ENCODE data around the gene CIC.

CIC gene

GRCh38 chr19:42228641-42229040 is 40.4 kb upstream of the CIC start:
- no peak overlapping the region for H3K4me3 ChIP-seq (ENCODE audit: control insufficient read depth, low read depth, low read length)
- TF ChIP-seq CTCF (IDR thresholded peaks at IDR 0.05; ENCODE audit: control insufficient read depth, insufficient read depth, low read depth, low read length, missing control alignments), result no peak
- no peak for DNase-seq (ENCODE audit: low read depth)

- no peak overlapping the region for H3K4me3 ChIP-seq (ENCODE audit: control insufficient read depth, low read depth, low read length)
- no peak for DNase-seq (ENCODE audit: low read depth)
- TF ChIP-seq CTCF (IDR thresholded peaks at IDR 0.05; ENCODE audit: control insufficient read depth, insufficient read depth, low read depth, low read length, missing control alignments), result no peak
Observed at GRCh38 chr19:42229301-42229854, 39.7 kb upstream of the CIC start.

DNA sequence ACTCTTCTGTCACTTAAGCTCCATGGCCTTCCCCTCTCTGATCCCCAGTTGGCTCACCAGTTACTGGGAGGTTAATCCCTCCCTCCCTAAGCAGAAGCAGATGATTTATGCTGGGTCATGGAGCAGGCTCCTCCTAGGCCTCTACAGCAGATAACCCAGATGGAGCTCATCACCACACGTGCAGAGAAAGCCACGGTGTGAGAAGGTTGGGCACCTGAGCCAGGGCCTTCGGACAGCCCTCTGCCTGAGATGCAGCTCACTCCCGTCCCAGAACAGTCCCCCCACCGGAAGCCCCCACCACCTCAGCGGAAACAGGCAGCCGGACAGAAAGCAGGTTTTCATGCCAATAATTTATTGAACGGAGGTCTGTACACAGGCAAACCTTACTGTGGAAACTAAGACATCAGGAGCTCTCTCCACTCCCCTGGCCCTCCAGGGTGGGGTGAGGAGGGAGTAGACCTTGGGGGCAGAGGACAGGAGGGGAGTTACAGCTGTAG is 39.1 kb upstream of the CIC start:
- DNase-seq (ENCODE audit: low read depth), result no peak
- no peak overlapping the region for H3K4me3 ChIP-seq (ENCODE audit: control insufficient read depth, low read depth, low read length)
- TF ChIP-seq CTCF (IDR thresholded peaks at IDR 0.05; ENCODE audit: control insufficient read depth, insufficient read depth, low read depth, low read length, missing control alignments), result no peak

DNA sequence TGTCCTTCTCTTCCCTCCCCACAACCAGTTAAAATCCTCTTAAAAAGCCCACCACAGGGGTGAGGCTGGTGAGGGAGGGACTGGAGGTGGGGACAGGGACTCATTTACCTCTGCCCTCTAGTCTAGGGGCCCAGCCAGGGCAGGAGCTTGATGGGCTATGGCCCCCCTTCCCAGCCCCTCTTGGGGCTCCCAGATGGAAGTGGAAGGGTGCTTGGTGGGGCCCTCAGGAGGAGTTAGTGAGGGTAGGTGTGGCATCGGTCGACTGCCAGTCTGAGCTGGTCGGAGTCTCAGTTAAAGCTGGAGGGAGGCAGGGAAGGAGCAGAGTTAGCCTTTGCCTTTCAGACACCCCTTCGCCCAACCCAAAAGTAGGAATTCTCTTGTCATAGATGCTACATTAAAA is 38.5 kb upstream of the CIC start:
- DNase-seq (ENCODE audit: low read depth), result no peak
- no peak for TF ChIP-seq CTCF (IDR thresholded peaks at IDR 0.05; ENCODE audit: control insufficient read depth, insufficient read depth, low read depth, low read length, missing control alignments)
- H3K4me3 ChIP-seq (ENCODE audit: control insufficient read depth, low read depth, low read length), result no peak overlapping the region

DNA sequence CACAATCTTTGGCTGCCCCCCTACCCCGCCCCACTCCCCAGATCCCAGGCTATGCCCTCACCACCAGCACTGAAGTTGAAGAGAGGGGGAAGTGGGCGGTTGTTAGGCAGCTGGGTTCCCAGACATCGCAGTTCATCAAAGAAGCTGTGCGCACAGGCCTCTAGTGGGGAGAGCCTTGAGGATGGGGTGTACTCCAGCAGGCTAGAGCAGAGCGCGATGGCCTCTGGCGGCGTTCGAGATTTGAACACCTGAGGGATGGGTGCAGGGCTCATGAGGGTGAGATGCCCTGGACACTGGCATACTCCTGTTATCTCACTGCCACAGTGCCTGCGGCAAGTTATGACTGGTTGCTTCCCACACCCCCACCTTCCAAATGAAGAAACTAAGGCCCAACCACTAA is 36.6 kb upstream of the CIC start:
- H3K4me3 ChIP-seq (ENCODE audit: control insufficient read depth, low read depth, low read length), result no peak overlapping the region
- TF ChIP-seq CTCF (IDR thresholded peaks at IDR 0.05; ENCODE audit: control insufficient read depth, insufficient read depth, low read depth, low read length, missing control alignments), result no peak
- no peak for DNase-seq (ENCODE audit: low read depth)

DNA sequence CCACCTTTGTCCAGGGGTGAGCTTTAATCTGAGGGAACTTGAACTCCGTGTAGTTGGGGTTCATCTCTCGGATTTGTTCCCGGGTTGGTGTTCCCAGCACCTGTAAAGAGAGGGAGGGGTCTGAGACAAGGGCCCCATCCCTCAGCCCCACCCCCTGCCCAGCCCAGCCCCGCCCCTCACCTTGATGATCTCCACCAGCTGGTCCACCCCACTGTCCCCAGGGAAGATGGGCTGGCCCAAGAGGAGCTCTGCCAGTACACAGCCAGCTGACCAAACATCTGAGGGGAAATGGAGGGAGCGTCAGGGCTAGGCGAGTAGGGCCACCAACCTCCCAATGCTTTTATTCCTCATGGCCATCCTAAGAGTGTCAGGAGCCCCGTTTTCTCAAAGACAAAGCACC is 35.9 kb upstream of the CIC start:
- no peak for TF ChIP-seq CTCF (IDR thresholded peaks at IDR 0.05; ENCODE audit: control insufficient read depth, insufficient read depth, low read depth, low read length, missing control alignments)
- H3K4me3 ChIP-seq (ENCODE audit: control insufficient read depth, low read depth, low read length), result no peak overlapping the region
- DNase-seq (ENCODE audit: low read depth), result no peak
